ENCODE data around the gene OR2T1. TPM values are rescaled to one million over a fixed set of nuclear protein-coding genes. Genes with fewer than 3 reads are reported as not detected.

OR2T1 gene
- total and polyA plus RNA-seq, 2 of the 8 experiments (the other 6 are each of a cell fraction or from before 2014, with no cell fraction given): not detected

DNA sequence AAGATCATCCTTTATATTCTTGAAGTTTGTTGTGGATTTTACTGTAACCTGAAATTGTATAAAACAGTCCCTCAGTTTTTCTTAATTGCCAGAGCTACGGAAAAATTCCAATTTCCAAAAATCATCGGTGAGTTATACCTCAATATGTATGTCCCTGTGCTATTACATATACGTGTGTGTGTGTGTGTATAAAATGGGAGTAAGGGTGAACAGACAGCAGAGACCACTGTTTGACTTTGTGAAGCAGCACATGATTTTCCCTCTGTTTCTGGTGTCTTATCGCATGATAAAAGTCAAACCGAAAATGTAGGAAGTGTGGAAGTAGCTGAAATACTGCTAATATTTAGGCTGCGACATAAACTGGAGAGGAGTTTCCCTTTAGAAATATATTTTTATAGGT lies 1.2 kb downstream of the OR2T1 start:
- WGBS, 2 experiments (ENCODE audit: extremely low coverage in 1 of 2, insufficient coverage in 1 of 2, insufficient read length in 1 of 2, insufficient replicate concordance in 2 of 2, low coverage in 1 of 2, low lambda C conversion rate in 2 of 2, missing lambda C conversion rate in 1 of 2): 84% methylated on average over 6 of the region's 6 CpGs; no CpG with 5 or more reads in 1 of the 2 experiments
- CTCF ChIA-PET (ENCODE audit: partially characterized antibody): interaction anchor here (1.7 kb wide), 1 partner anchor 8 kb away, joined by 3 read pairs; no protein-coding TSS in a partner anchor
- no peak overlapping the region for H3K4me2 ChIP-seq (ENCODE audit: insufficient read depth in 1 of 2, low read depth in 2 of 2, low read length in 2 of 2)
- TF ChIP-seq ATF3 (IDR thresholded peaks at IDR 0.05; ENCODE audit: insufficient read depth, low read depth, low read length): no peak
- TF ChIP-seq USF2 (IDR thresholded peaks at IDR 0.05; ENCODE audit: low read length): no peak
- no peak for TF ChIP-seq SIX5 (IDR thresholded peaks at IDR 0.05; ENCODE audit: low read depth, low read length)
- TF ChIP-seq, protein P1, sequence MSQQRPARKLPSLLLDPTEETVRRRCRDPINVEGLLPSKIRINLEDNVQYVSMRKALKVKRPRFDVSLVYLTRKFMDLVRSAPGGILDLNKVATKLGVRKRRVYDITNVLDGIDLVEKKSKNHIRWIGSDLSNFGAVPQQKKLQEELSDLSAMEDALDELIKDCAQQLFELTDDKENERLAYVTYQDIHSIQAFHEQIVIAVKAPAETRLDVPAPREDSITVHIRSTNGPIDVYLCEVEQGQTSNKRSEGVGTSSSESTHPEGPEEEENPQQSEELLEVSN (IDR thresholded peaks at IDR 0.05): no peak
- TF ChIP-seq YY1 (IDR thresholded peaks at IDR 0.05; ENCODE audit: low read depth, low read length): no peak
- no peak for TF ChIP-seq BCL11A (IDR thresholded peaks at IDR 0.05; ENCODE audit: low read depth in 2 of 2, low read length in 2 of 2)
- TF ChIP-seq, protein P2, sequence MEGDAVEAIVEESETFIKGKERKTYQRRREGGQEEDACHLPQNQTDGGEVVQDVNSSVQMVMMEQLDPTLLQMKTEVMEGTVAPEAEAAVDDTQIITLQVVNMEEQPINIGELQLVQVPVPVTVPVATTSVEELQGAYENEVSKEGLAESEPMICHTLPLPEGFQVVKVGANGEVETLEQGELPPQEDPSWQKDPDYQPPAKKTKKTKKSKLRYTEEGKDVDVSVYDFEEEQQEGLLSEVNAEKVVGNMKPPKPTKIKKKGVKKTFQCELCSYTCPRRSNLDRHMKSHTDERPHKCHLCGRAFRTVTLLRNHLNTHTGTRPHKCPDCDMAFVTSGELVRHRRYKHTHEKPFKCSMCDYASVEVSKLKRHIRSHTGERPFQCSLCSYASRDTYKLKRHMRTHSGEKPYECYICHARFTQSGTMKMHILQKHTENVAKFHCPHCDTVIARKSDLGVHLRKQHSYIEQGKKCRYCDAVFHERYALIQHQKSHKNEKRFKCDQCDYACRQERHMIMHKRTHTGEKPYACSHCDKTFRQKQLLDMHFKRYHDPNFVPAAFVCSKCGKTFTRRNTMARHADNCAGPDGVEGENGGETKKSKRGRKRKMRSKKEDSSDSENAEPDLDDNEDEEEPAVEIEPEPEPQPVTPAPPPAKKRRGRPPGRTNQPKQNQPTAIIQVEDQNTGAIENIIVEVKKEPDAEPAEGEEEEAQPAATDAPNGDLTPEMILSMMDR (IDR thresholded peaks at IDR 0.05; ENCODE audit: control extremely low read depth in 1 of 3, insufficient read depth in 1 of 3, low read depth in 1 of 3, low read length in 3 of 3): no peak

More for the DNA sequence above, 1.2 kb downstream of the OR2T1 start:
- Histone ChIP-seq H4K20me1 (replicated peaks in 1 of 2; ENCODE audit: control insufficient read depth in 1 of 2, insufficient read depth in 2 of 2, low read length in 2 of 2) (no peaks in the 10 kb centered on the region), H2BK15ac (ENCODE audit: low read length) (no peak overlapping the region), H3K9ac (replicated peaks in 1 of 4; ENCODE audit: extremely low read depth in 1 of 4, low read depth in 3 of 4, low read length in 3 of 4) (no peak overlapping the region), H3K79me1 (ENCODE audit: low read depth, low read length) (no peaks in the 10 kb centered on the region), H3K4me1 (replicated peaks in 1 of 4; ENCODE audit: control insufficient read depth in 3 of 4, insufficient read depth in 4 of 4, low read length in 3 of 4) (no peaks in the 10 kb centered on the region), H3K18ac (ENCODE audit: extremely low read depth, low read length) (no peak overlapping the region), H3K9me3 (ENCODE audit: insufficient read depth in 2 of 2, low read depth in 1 of 2, low read length in 1 of 2) (peaks cover 75 to 76% of the 10 kb centered on the region in 2 experiments), H3K56ac (replicated peaks; ENCODE audit: insufficient read length, low read depth, low read length) (no peak overlapping the region), H3K27me3 (replicated peaks in 1 of 4; ENCODE audit: control insufficient read depth in 3 of 4, extremely low read depth in 1 of 4, insufficient read depth in 3 of 4, low read length in 3 of 4) (no peaks in the 10 kb centered on the region), H4K91ac (replicated peaks; ENCODE audit: insufficient read length, low read length) (no peak overlapping the region), H2AFZ (ENCODE audit: low read length) (no peak overlapping the region), H2BK20ac (ENCODE audit: low read length) (no peak overlapping the region), H3K79me2 (ENCODE audit: control insufficient read depth in 1 of 2, insufficient read depth in 2 of 2, low read length in 2 of 2) (no peaks in the 10 kb centered on the region), H3K14ac (ENCODE audit: insufficient read length) (no peak overlapping the region), H4K8ac (ENCODE audit: extremely low read depth, insufficient read depth, low read length) (no peak overlapping the region), H3K4me3 (ENCODE audit: extremely low read depth in 1 of 4, insufficient read depth in 2 of 4, low read depth in 3 of 4, low read length in 4 of 4) (0 out of 8 replicates have a peak overlapping the region, but pooled peaks of 1 of the 4 experiments have one; percentile 27), H4K5ac (ENCODE audit: insufficient read length, low read depth, low read length) (no peak overlapping the region), H3K36me3 (ENCODE audit: control insufficient read depth in 2 of 4, insufficient read depth in 4 of 4, low read length in 3 of 4) (no peaks in the 10 kb centered on the region; a peak in 1 of 8 replicates), H3K23me2 (ENCODE audit: low read depth, low read length) (no peaks in the 10 kb centered on the region), H3K4ac (replicated peaks; ENCODE audit: insufficient read length, low read depth, low read length) (no peak overlapping the region), H2BK12ac (ENCODE audit: low read depth, low read length) (no peak overlapping the region), H3K27ac (ENCODE audit: low read depth, low read length) (no peak overlapping the region), H2BK5ac (ENCODE audit: low read depth, low read length) (no peak overlapping the region), H2AK5ac (ENCODE audit: low read depth, low read length) (no peak overlapping the region), H2BK120ac (replicated peaks; ENCODE audit: low read depth, low read length) (no peak overlapping the region), H3K23ac (ENCODE audit: insufficient read length) (no peak overlapping the region)
- DNase-seq (ENCODE audit: low read depth in 1 of 2, low spot score in 2 of 2) (no peak), FAIRE-seq (peak; percentile 100)
- POLR2A ChIA-PET (ENCODE audit: partially characterized antibody): no interaction called here
